NCI-H1092 treated with DMSO at 0.1 percent for 48 hours (cell line): Measurements from ENCODE around the gene FLNC.
A peak's percentile ranks its signal among the peaks of the same experiment; 100 is the strongest.

Experiments
- DNase-seq: peaks from one replicate; lab custom pipeline; 2025; lab: John Stamatoyannopoulos, UW

The FLNC gene

GRCh38 chr7:128833148-128833945, 3.1 kb downstream of the FLNC start:
- DNase-seq, result peak; percentile 28

- no peak for DNase-seq
Observed at GRCh38 chr7:128833946-128834325, 3.7 kb downstream of the FLNC start.

GRCh38 chr7:128835231-128835751, 5.1 kb downstream of the FLNC start:
- DNase-seq, result no peak

- no peak for DNase-seq
Observed at GRCh38 chr7:128835790-128836641, 5.8 kb downstream of the FLNC start.

GRCh38 chr7:128836729-128837348, 6.6 kb downstream of the FLNC start:
- DNase-seq, result no peak

- no peak for DNase-seq
Observed at GRCh38 chr7:128837521-128837921, 7.3 kb downstream of the FLNC start.

- DNase-seq, result no peak
Observed at GRCh38 chr7:128838109-128838779, 8.0 kb downstream of the FLNC start.

- DNase-seq, result no peak
Observed at GRCh38 chr7:128838981-128839731, 8.9 kb downstream of the FLNC start.

- no peak for DNase-seq
Observed at GRCh38 chr7:128839751-128840177, 9.6 kb downstream of the FLNC start.

GRCh38 chr7:128840326-128841170, 10.3 kb downstream of the FLNC start:
- no peak for DNase-seq

GRCh38 chr7:128841171-128841690, 11.0 kb downstream of the FLNC start:
- DNase-seq, result no peak

- peak; percentile 58 for DNase-seq
Observed at GRCh38 chr7:128841921-128842673, 11.9 kb downstream of the FLNC start.

- DNase-seq, result no peak
Observed at GRCh38 chr7:128842674-128843641, 12.8 kb downstream of the FLNC start.

- DNase-seq, result no peak
Observed at GRCh38 chr7:128843938-128844621, 13.9 kb downstream of the FLNC start.

- no peak for DNase-seq
Observed at GRCh38 chr7:128844777-128845311, 14.6 kb downstream of the FLNC start.

- no peak for DNase-seq
Observed at GRCh38 chr7:128845475-128845874, 15.3 kb downstream of the FLNC start.

GRCh38 chr7:128845987-128846386, 15.8 kb downstream of the FLNC start:
- no peak for DNase-seq
